SKM-1 (cell line): ENCODE results near the gene VPS8.

ENCODE experiments used
- DNase-seq: peaks from one replicate; lab custom pipeline; 2025; ENCODE audit not compliant: unreplicated experiment; lab: John Stamatoyannopoulos, UW

Gene VPS8

DNA sequence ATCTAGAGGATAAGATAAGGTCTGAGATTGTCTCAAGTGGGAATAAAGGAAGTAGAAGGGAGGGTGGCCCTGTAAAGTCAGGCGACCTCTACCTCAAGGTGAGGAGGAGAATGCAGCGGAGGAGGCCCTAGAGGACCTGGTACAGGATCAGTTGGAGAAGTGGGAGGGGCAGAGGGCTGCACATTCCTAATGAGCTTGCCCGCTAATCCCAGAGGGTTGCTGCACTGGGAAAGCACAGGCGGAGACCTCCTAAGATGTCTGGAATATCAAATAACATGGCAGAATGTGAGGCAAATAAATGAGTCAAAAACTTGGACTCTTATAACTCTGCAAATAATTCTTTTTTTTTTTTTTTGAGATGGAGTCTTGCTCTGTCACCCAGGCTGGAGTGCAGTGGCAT is 30.2 kb upstream of the VPS8 start:
- DNase-seq = no peak

DNA sequence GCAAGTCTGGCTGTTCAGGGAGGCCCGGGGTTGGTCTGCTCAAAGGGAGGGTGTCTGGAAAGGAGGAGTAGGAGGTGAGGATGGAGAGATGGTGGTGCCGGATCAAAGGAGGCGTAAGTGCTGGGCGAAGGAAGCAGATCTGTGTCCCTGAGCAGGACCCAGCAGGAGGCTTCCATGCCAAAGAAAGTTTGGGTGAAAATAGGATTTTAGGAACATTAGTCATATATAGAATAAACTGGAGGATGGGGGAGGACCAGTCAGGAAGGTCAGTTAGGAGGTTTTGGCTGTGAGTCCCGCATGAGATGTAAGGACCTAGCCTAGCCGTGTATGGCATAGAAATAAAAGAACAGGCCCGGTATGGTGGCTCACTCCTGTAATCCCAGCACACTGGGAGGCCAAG is 28.6 kb upstream of the VPS8 start:
- DNase-seq = no peak

DNA sequence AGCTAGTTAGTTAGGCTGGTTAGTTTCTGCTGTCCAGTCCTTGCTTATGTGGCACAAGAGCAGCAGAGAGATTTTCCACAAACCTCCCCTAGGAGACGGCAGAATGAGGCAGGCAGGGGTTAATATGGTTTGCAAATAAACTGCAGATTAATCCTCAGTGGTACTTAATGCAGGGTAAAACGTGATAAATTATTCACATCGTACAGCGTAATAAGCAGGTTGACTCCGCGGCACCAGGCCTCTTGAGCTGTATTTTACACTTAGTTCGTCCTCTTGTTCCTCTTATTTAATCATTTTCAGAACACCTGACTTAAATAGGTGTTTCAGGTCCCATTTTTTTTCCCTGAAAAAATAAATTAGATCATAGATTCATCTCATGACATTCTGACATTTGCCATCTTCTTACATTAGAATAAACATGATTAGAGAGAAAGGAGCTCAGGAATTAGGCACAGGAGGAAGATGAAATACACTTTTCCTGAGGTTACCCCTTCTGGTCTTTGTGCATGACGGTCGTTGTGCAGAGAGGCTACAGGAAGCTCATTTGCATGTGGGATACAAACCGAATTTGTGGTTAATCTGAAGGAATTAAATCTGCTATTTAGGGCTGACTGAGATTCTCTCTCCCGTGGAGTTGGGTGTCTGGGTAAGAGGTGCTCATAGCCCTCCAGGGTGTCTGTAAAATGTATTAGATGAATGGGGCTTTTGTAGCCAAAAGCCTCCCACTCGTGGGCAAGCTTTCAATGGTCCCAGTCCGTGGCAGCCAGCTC is 27.1 kb upstream of the VPS8 start:
- no peak for DNase-seq

DNA sequence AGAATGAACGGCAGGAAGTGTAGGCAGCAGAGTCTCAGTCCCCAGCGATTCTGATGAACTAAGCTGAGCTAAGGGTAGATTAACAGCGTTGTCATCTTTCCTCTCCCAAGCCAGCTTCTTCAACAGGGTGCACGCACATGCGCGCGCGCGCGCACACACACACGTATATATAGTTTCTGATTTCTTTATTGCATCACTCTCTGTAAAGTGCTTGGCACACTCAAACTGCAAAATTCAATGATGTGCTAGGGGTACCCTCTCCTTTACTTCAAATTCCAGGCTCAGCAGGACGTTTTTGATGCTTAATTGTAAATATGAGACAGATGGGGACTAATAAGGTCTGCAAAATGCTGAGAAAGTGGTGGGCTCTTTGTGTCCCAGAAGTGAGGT is 26.1 kb upstream of the VPS8 start:
- no peak for DNase-seq

DNA sequence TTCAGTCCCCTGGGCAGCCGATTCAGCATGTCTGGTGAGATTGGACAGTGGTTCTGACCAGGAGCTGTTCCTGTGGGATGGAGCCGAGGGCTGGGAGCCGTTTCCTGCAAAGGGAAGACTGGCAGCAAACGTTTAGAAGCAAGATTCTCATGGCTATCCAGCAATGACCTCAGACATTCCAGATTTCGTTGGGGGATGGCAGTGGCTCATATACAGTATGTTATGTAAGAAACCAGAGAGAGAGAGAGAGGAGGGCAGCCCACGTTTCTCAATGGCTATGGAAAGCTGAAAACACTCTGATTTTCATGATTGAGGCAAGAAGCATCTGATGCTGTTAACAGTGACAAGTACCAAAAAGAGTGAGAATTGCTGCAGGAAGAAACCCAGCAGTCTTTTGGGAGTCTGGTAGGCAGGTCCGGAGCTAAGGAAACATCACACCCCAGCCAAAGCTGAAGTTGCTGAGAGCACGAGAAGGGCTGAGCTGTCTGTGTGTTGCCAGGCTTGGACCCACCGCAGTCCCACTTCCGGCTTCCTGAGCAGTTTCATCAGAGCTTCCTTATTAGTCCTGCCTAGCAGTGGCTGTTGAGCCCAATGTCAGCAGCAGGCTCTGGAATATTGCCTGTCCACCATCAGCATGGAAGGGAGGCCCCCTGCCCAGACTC is 25.6 kb upstream of the VPS8 start:
- peak; percentile 79 for DNase-seq

GRCh38 chr3:184788751-184789150 is 23.2 kb upstream of the VPS8 start:
- no peak for DNase-seq

- no peak for DNase-seq
Measured at GRCh38 chr3:184789314-184789998, 22.5 kb upstream of the VPS8 start.

GRCh38 chr3:184791171-184791570 is 20.8 kb upstream of the VPS8 start:
- no peak for DNase-seq

- no peak for DNase-seq
Measured at GRCh38 chr3:184795522-184796190, 16.3 kb upstream of the VPS8 start.

- DNase-seq = no peak
Measured at GRCh38 chr3:184796551-184796950, 15.4 kb upstream of the VPS8 start.

DNA sequence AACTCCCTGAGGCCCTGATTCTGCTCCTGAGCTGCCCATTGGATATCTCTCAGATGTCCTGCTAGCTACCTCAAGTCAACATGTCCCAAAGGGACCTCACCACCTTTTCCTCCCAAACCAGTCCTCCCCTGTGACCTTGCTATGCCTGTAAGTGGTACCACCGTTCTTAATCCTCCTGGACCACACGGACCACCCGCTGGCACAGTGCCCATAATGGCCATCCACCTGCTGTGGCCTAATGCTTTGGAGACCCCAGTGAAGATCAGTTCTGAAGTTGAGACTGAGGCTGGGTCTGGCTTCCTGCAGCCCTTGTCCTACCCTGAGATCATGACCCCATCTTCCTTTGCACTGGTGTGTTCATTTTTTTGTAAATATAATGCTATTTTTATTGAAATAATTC is 15.0 kb upstream of the VPS8 start:
- DNase-seq = no peak

DNA sequence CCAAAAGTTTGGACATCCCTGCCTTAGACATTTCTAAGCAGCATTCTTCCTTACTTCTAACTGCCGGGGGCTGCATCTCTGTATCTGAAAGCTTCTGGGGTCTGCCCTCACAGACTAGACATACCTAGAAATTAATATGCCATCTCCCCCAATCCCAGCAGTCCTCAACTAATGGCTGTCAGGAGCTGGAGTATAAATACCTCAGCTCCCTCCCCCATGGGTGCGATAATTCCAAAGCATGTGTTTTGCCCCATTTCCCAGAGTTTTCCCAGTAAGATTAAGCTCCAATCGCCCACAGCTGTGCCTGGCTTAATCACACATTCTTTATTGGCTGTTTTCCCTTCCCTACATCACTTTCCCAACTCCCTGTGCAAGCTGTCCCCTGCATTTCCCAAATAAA is 13.8 kb upstream of the VPS8 start:
- DNase-seq = no peak

DNA sequence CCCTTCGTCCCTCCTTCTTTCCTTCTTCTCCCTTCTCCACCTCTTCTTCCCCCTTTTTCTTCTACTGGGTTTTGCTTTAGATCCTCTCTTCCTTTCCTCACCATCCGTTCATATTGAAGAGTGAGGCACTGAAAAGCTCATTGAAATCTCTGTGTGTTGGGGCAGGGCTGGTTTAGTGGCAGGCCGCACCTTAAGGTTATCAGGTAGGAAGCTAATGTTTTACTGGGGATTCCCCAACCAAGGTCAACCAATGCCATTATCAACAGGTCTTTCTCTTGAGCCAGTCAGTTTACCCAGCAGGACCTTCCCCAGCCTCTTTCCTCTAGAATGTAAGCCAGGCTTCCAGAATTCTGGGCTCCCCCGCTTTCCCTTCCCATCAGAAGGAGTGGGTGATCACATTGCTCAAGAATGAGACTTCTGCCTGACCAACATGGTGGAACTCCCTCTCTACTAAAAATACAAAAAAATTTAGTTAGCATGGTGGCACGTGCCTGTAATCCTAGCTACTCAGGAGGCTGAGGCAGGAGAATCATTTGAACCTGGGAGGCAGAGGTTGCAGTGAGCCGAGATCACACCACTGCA is 11.5 kb upstream of the VPS8 start:
- DNase-seq = no peak

DNA sequence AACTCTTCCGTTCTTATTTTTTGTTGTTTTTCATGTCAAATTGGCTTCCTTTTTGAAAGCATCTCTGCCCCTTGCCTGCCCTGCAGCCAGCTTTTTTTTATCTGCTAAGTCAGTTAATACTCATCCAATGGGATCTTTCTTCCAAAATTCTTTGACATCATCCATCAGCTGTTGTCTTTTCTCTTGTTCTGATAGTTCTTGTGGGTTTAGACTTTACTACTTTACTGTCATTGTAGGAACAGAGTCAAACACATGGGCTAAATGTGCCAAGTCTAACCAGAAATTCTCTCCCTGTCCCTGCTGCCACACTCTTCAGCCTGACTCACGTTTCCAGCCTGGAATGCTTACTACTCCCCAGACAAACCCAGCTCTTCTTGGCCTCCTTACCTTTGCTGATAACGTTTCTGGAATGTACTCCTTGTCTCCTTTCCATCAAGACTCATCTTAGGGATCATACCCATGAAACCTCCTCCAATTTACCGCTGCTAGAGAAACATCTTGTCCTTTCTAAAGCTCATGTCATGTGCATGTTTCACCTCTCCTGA is 10.7 kb upstream of the VPS8 start:
- DNase-seq = no peak

- no peak for DNase-seq
Measured at GRCh38 chr3:184802150-184802549, 9.8 kb upstream of the VPS8 start.

GRCh38 chr3:184804801-184805200 is 7.2 kb upstream of the VPS8 start:
- DNase-seq = no peak

GRCh38 chr3:184805351-184806038 is 6.5 kb upstream of the VPS8 start:
- DNase-seq = peak; percentile 84

- DNase-seq = no peak
Measured at GRCh38 chr3:184806567-184807271, 5.2 kb upstream of the VPS8 start.

GRCh38 chr3:184807549-184807948 is 4.4 kb upstream of the VPS8 start:
- no peak for DNase-seq

DNA sequence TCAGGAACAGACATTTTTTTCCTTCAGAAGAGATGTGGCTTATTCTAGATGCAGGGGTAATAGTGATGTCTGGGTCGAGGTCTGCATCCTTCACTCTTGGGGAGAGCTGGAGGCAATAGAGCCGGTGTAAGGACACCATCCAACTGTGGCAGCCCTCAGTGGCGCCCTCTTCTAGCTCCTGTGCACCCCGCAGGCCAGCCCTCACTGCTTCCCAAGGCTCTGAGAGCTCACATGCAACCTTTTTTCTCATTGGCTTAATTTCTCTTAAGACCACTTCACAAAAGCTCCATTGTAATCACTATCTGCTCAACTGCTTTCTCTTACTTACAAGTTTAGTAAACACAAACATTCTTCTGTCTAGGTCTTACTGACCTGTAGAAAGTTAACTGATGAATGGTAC is 3.9 kb upstream of the VPS8 start:
- no peak for DNase-seq
